ENCODE measurements around the gene RGPD6.
"Not testable (repeated sequence)": the region's sequence is repeated elsewhere in the genome, so short reads cannot be mapped to it uniquely, and the experiment has no call there.

- not testable (repeated sequence) for TF ChIP-seq CTCF (conservative IDR thresholded peaks at IDR 0.05; ENCODE audit: low read depth, low read length); RCOR1 (IDR thresholded peaks at IDR 0.05; ENCODE audit: insufficient replicate concordance, low read length); MAFK (IDR thresholded peaks at IDR 0.05; ENCODE audit: low read depth, low read length); MAZ (IDR thresholded peaks at IDR 0.05; ENCODE audit: borderline replicate concordance, low read depth, low read length)
These were observed at the start of gene RGPD6 for GRCh38 chr2:110576763-110577416.

Data from IMR-90 (cell line).